Smooth muscle cell (in vitro differentiated cells): ENCODE measurements around the gene FLYWCH2. TPM values are rescaled to one million over a fixed set of nuclear protein-coding genes. Genes with fewer than 3 reads are reported as not detected.

Source experiments
- DNase-seq: peaks from one replicate; lab custom pipeline; 2025; ENCODE audit not compliant: unreplicated experiment; lab: John Stamatoyannopoulos, UW
- H2AFZ ChIP-seq: fragments of 200-600 bp; sonication (generic); 2 replicates; pipeline ENCODE4 v1.6.0; 2016; ENCODE audit warnings: antibody characterized with exemption, low read depth, mild to moderate bottlenecking
- H3F3A ChIP-seq: fragments of 200-600 bp; sonication (generic); 2 replicates; pipeline ENCODE4 v1.6.0; 2017; ENCODE audit warnings: antibody characterized with exemption, low read depth
- H3K27ac ChIP-seq: fragments of 200-600 bp; sonication (generic); 2 replicates; pipeline ENCODE4 v1.5.1; 2016; ENCODE audit warnings: low read depth, mild to moderate bottlenecking
- H3K27me3 ChIP-seq: fragments of 200-600 bp; sonication (generic); 2 replicates; pipeline ENCODE4 v1.6.1; 2016; ENCODE audit warnings: low read depth, mild to moderate bottlenecking
- H3K36me3 ChIP-seq: fragments of 200-600 bp; sonication (generic); 2 replicates; pipeline ENCODE4 v1.5.1; 2016; ENCODE audit warnings: low read depth
- H3K4me1 ChIP-seq: fragments of 200-600 bp; sonication (generic); 2 replicates; pipeline ENCODE4 v1.5.1; 2016; ENCODE audit warnings: low read depth
- H3K4me2 ChIP-seq: fragments of 200-600 bp; sonication (generic); 2 replicates; pipeline ENCODE4 v1.6.0; 2016; ENCODE audit warnings: mild to moderate bottlenecking
- H3K4me3 ChIP-seq: fragments of 200-600 bp; sonication (generic); 2 replicates; pipeline ENCODE4 v1.5.1; 2016; ENCODE audit warnings: mild to moderate bottlenecking
- H3K79me2 ChIP-seq: fragments of 200-600 bp; sonication (generic); 2 replicates; pipeline ENCODE4 v1.6.0; 2016; ENCODE audit warnings: low read depth, mild to moderate bottlenecking
- H3K9ac ChIP-seq: fragments of 200-600 bp; sonication (generic); 2 replicates; pipeline ENCODE4 v1.6.0; 2016; ENCODE audit warnings: low read depth
- H3K9me3 ChIP-seq: fragments of 200-600 bp; sonication (generic); replicated peaks from 2 replicates; pipeline ENCODE4 v1.5.1; 2016; ENCODE audit warnings: low read depth
- H4K20me1 ChIP-seq: fragments of 200-600 bp; sonication (generic); 2 replicates; pipeline ENCODE4 v1.6.0; 2016; ENCODE audit warnings: low read depth
- CTCF ChIP-seq: fragments of 200-600 bp; sonication (generic); IDR thresholded peaks from 2 replicates; pipeline ENCODE4 v1.5.1; 2017; ENCODE audit warnings: borderline replicate concordance, mild to moderate bottlenecking, antibody characterized with exemption; ENCODE audit not compliant: insufficient read depth, poor library complexity, severe bottlenecking
- WGBS: methylation state at CpG from one replicate; pipeline ENCODE4 v1.1.7; 2016; ENCODE audit warnings: low lambda C conversion rate; 5-methylcytosine and 5-hydroxymethylcytosine counted together
- polyA plus RNA-seq: library from polyadenylated mRNA; unstranded; fragments of >200 nt; fragmentation: Nextera tagmentation; extraction: Ambion mirVana; gene quantifications from 2 replicates; pipeline ENCODE4 v1.2.1, GENCODE V29; 2016
- total RNA-seq: library from RNA; depleted of rRNA; stranded (reverse); fragments of >200 nt; gene quantifications from 2 replicates; pipeline ENCODE4 v1.2.3, GENCODE V29; 2014

Gene FLYWCH2
- total and polyA plus RNA-seq, 2 experiments from 2014 or later: 31.7 to 52.7 TPM

DNA sequence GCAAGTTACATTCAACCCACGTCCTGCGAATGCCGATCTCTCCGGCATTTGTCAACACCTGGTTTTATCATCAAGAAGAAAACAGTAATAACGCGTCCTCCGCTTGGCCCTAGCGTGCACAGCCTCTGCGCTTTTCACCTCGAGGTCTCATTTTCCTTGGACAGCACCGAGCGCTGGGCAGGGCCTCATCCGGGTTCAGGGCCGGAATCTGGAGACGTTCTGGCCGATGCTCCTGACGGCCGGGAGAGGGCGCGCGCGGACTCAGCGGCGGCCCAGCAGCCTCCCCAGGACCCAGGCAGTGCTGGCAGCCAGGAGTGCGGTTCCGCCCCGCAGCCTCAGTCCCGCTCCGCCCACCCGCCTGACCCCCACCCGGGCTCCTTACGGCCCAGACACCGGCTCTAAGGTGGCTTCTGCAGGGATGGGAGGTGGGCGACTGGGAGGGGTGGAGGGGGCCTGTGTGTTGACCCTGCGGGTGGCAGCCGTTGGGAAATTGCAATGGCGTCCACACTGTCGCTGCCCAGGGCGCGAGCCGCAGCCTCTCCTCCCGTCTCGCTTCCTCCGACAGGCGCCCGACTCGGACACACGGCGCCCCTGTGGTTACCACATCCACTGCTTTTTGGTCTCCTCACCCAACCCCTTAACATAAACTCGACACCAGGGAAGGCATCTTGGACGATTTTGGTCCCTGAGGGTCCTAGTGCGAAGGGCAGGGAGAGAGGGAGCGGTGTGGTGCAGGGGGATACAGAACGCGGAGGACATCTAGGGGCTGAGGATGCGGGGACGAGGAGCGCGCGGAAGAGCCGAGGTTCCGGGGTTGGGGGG lies 21.3 kb downstream of the FLYWCH2 start:
- Histone ChIP-seq H3K9ac (peak overlapping the region; percentile 78), H3K27me3 (no peaks in the 10 kb centered on the region), H3K27ac (peak overlapping the region; percentile 52), H3K9me3 (no peaks in the 10 kb centered on the region), H3F3A (peaks cover 13% of the 10 kb centered on the region), H3K79me2 (no peaks in the 10 kb centered on the region), H3K4me3 (peak overlapping the region; percentile 92), H3K4me1 (peaks cover 3% of the 10 kb centered on the region), H3K4me2 (peak overlapping the region; percentile 99), H3K36me3 (no peaks in the 10 kb centered on the region), H2AFZ (peak overlapping the region; percentile 84), H4K20me1 (no peaks in the 10 kb centered on the region)
- WGBS: 3% methylated on average over 52 of the region's 62 CpGs
- TF ChIP-seq CTCF: peak; percentile 96
- DNase-seq: peak; percentile 62

DNA sequence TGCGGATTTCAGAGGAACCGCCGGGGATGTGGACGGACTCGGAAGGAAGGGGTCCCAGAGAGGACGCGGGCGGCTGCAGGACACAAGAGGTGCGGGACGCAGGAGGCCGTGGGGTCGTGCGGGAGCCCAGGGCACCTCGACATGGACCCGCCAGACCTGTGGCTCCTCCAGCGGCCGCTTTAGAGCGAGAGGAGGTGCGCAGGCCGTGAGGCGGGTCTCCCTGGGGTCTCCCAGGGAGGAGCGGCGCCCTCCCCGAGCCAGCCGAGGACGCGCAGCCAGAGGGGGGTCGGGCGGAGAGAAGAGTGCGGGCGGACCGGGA lies 21.9 kb downstream of the FLYWCH2 start:
- 0% methylated on average over 21 of the region's 32 CpGs for WGBS
- H3K4me3 ChIP-seq: peak overlapping the region; percentile 92
- DNase-seq: no peak

DNA sequence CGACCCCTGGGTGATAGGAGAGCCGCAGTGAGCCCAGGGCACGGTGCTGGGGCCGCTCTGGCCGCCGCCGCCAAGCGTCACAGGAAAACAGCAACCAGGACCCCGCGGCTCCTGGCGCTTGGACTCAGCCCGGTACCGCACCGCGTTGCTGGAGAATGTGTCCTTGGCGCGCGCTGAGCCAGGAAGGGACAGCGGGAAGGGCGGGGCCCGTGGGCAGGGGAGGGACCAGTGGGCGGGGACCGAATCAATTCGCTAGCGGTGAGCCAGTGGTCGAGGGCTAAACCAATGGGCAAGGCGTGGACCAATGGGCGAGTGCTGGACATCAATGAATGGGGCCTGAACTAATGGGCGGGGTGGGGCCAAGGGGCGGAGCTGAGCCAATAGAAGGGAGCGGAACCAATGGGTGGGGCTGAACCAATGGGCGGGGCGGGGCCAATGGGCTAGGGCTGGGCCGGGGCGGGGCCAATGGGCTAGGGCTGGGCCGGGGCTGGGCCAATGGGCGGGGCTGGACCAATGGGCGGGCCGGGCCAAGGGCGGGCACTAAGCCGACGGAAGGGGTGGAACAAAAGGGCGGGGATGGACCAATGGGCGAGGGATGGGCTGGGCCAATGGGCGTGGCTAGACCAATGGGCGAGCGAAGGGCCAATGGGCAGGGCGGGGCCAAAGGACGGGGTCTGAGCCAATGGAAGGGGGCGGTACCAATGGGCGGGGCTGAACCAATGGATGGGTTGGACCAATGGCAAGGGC lies 22.4 kb downstream of the FLYWCH2 start:
- H3K27me3 ChIP-seq: no peaks in the 10 kb centered on the region
- TF ChIP-seq CTCF: peak; percentile 13
- H3K4me1 ChIP-seq: peaks cover 3% of the 10 kb centered on the region
- H3K27ac ChIP-seq: peak overlapping the region; percentile 52
- peak; percentile 100 for DNase-seq
- peak overlapping the region; percentile 92 for H3K4me3 ChIP-seq
- no peak overlapping the region for H2AFZ ChIP-seq
- H3K9me3 ChIP-seq: no peaks in the 10 kb centered on the region
- H3K36me3 ChIP-seq: no peaks in the 10 kb centered on the region
- peak overlapping the region; percentile 99 for H3K4me2 ChIP-seq
- no peaks in the 10 kb centered on the region for H3K79me2 ChIP-seq
- H3F3A ChIP-seq: peaks cover 13% of the 10 kb centered on the region
- H4K20me1 ChIP-seq: no peaks in the 10 kb centered on the region
- peak overlapping the region; percentile 78 for H3K9ac ChIP-seq
- 0% methylated on average over 2 of the region's 51 CpGs for WGBS

More for the DNA sequence above, 21.9 kb downstream of the FLYWCH2 start:
- Histone ChIP-seq H3F3A (peaks cover 13% of the 10 kb centered on the region), H4K20me1 (no peaks in the 10 kb centered on the region), H3K27ac (peak overlapping the region; percentile 52), H3K9me3 (no peaks in the 10 kb centered on the region), H3K4me2 (peak overlapping the region; percentile 99), H3K79me2 (no peaks in the 10 kb centered on the region), H3K4me1 (peaks cover 3% of the 10 kb centered on the region), H3K27me3 (no peaks in the 10 kb centered on the region), H3K36me3 (no peaks in the 10 kb centered on the region), H3K9ac (peak overlapping the region; percentile 78), H2AFZ (peak overlapping the region; percentile 84)
- no peak for TF ChIP-seq CTCF
